ENCODE data around the gene PRTG. TPM values are rescaled to one million over a fixed set of nuclear protein-coding genes. Genes with fewer than 3 reads are reported as not detected.
A peak's percentile ranks its signal among the peaks of the same experiment; 100 is the strongest.
"Not testable (repeated sequence)": the region's sequence is repeated elsewhere in the genome, so short reads cannot be mapped to it uniquely, and the experiment has no call there.

PRTG gene
- not detected for total RNA-seq

GRCh38 chr15:55742927-55743728 lies at the start of gene PRTG:
Gene PRTG (minus strand): TSS chr15:55743152. CDS start chr15:55742931, 221 bp downstream.
- no peak within 1 kb of the TSS for H3K27ac Mint-ChIP-seq
- no peaks in the 10 kb centered on the region for H3K36me3 Mint-ChIP-seq
- ATAC-seq: peak in 1 of 2 donors; percentile 41
- no peak for DNase-seq (ENCODE audit: low spot score in 2 of 2)
- H3K9me3 Mint-ChIP-seq: no peaks in the 10 kb centered on the region

DNA sequence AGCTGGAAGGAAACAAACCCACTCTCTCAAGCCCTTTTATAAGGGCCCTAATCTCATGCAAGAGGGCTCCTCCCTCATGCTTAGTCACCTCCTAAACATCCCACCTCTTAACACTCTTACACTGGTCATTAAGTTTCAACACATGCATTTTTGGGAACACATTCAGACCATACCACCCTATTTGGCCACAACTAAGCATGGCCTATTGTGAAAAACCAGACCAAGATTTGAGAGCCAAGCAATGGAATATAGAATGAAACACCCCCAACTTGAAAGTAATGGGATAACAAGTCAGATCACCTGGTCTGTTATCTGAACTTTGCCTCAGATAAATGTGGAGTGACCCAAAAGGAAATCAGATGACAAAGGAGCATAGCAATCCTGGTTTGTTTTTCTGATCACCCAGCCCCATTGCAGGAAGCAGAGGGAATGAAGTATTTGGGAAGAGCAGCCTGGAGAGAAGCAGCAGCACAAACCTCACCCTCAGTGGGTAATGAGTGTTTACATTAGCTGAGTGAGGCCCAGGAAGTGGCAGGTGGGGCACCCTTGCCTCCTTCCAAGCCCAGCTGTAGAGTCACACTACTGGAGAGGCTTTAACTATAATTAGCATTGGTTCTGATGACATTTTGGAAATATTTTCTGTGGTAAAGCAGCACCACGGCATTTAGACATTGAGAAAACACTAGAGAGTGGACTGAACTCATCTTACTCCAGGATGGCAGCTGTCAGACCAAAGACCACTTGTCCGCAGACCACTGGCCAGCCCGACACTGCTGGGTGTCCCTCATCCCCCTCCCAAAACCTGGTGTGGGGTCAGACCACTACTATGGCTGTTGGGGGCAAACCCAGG lies 48.8 kb upstream of the PRTG start:
- ATAC-seq (no peak), DNase-seq (ENCODE audit: low spot score in 2 of 2) (no peak)
- Mint-ChIP-seq H3K27ac (no peak overlapping the region), H3K9me3 (peaks cover 6 to 18% of the 10 kb centered on the region in 2 donors), H3K36me3 (peaks cover 0 to 10% of the 10 kb centered on the region in 2 donors)

GRCh38 chr15:55789066-55789660 lies 46.2 kb upstream of the PRTG start:
- H3K9me3 Mint-ChIP-seq: peaks cover 6 to 13% of the 10 kb centered on the region in 2 donors
- peak; percentile 52 to 54 for ATAC-seq

DNA sequence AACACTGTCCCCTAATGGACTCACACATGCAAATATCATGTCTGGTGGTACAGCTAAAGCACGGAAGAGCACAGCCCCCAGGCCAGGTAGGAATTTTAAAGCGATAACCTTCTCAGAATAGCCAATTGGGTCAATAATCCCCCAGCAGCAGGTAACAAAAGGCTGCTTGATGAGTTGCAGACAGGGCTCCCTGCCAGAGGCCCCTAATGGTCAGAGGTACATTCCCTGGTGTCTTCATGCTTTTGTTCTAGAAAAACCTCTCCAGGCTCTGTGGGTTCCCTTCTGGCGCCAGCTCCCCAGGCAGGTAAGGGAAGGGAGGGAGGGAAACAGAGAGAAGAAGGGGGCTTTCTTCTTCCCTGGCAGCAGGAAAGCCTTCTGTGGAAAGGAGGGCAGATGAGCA lies 43.4 kb upstream of the PRTG start:
- Mint-ChIP-seq H3K36me3 (no peaks in the 10 kb centered on the region), H3K9me3 (peaks cover 0 to 7% of the 10 kb centered on the region in 2 donors), H3K27ac (no peak overlapping the region)
- DNase-seq (ENCODE audit: low spot score in 2 of 2) (no peak), ATAC-seq (no peak)

More at GRCh38 chr15:55789066-55789660, 46.2 kb upstream of the PRTG start:
- H3K27ac Mint-ChIP-seq: no peak overlapping the region
- peak in 1 of 2 donors; percentile 75 for DNase-seq (ENCODE audit: low spot score in 2 of 2)
- peaks cover 0 to 5% of the 10 kb centered on the region in 2 donors for H3K36me3 Mint-ChIP-seq

DNA sequence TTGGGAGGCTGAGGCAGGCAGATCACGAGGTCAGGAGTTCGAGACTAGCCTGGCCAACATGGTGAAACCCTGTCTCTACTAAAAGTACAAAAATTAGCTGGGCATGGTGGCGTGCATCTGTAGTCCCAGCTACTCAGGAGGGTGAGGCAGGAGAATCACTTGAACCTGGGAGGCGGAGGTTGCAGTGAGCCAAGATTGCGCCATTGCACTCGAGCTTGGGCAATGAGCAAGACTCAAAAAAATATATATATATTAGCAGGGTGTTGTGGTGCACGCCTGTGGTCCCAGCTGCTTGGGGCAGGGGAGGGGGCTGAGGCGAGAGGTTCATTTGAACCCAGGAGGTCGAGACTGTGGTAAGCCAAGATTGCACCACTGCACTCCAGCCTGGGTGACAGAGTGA lies 42.6 kb upstream of the PRTG start:
- DNase-seq (ENCODE audit: low spot score in 2 of 2); H3K36me3 Mint-ChIP-seq; ATAC-seq; H3K27ac Mint-ChIP-seq; H3K9me3 Mint-ChIP-seq: not testable (repeated sequence)

GRCh38 chr15:55784286-55784685 lies 41.3 kb upstream of the PRTG start:
- ATAC-seq: no peak
- H3K9me3 Mint-ChIP-seq: no peaks in the 10 kb centered on the region
- no peak for DNase-seq (ENCODE audit: low spot score in 2 of 2)
- no peaks in the 10 kb centered on the region for H3K36me3 Mint-ChIP-seq
- no peak overlapping the region for H3K27ac Mint-ChIP-seq

DNA sequence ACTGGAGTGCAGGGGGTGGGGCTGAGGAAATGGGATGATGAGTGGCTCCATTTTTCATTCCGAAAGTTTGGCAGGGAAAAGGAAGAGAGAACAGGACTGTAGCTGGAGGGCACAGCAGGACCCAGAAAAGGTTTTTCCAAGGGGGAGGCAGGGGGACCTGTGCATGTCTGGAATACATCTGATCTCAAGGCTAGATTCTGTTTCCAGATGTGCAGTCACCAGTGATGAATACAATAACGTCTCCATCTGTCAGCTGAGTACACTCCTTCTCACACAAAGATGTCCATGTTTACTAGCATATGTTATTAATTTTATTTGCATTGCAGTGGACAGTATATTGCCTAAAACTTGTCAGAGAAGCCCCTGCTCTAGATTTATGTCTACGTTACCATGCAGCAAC lies 39.9 kb upstream of the PRTG start:
- DNase-seq (ENCODE audit: low spot score in 2 of 2): no peak
- Mint-ChIP-seq H3K9me3 (no peaks in the 10 kb centered on the region), H3K36me3 (no peaks in the 10 kb centered on the region), H3K27ac (no peak overlapping the region)
- ATAC-seq: no peak

DNA sequence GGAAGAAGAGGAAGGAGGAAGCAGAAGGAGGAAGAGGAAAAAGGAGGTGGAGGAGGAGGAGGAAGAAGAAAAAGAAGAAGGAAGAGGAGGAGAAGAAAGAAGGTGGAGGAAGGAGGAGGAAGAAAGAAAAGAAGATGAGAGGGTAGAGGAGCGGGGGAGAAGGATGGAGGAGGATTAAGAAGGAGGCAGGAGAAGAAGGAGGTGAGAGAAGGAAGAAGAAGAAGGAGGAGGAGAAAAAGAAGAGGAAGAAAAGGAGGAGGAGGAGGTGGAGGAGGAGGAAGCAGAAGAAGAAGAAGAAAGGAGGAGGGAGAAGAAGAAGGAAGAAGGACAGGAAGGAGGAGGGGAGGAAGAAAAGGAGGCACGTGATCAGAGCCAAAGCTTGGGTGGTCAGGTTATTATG lies 37.3 kb upstream of the PRTG start:
- H3K9me3 Mint-ChIP-seq: no peaks in the 10 kb centered on the region
- H3K36me3 Mint-ChIP-seq: no peaks in the 10 kb centered on the region
- DNase-seq (ENCODE audit: low spot score in 2 of 2): no peak
- no peak overlapping the region for H3K27ac Mint-ChIP-seq
- ATAC-seq: no peak

DNA sequence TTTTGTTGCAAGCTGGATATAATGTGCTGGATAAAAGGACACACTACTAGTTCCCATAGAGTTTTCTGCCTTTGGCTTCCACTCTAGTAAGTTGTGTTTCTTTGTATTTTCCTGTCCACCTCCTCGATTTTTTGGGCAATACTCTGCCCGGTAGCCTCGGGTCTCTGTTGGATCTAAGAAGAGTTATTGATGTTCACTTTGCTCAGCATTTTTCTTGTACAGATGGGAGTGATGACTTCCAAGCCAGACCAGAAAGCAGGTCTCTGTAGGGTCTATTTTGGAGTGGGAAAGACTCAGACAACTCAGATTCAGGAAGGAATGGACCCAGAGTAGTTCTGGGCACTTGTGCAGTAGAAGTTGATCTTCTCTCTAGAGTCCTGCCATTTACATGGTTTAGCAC lies 36.0 kb upstream of the PRTG start:
- DNase-seq (ENCODE audit: low spot score in 2 of 2): no peak
- no peak overlapping the region for H3K27ac Mint-ChIP-seq
- no peaks in the 10 kb centered on the region for H3K9me3 Mint-ChIP-seq
- H3K36me3 Mint-ChIP-seq: no peaks in the 10 kb centered on the region
- no peak for ATAC-seq

- Mint-ChIP-seq H3K9me3 (no peaks in the 10 kb centered on the region), H3K36me3 (peaks cover 0 to 7% of the 10 kb centered on the region in 2 donors), H3K27ac (no peak overlapping the region)
- DNase-seq (ENCODE audit: low spot score in 2 of 2) (no peak), ATAC-seq (no peak)
Measured at GRCh38 chr15:55775316-55775715, 32.4 kb upstream of the PRTG start.

DNA sequence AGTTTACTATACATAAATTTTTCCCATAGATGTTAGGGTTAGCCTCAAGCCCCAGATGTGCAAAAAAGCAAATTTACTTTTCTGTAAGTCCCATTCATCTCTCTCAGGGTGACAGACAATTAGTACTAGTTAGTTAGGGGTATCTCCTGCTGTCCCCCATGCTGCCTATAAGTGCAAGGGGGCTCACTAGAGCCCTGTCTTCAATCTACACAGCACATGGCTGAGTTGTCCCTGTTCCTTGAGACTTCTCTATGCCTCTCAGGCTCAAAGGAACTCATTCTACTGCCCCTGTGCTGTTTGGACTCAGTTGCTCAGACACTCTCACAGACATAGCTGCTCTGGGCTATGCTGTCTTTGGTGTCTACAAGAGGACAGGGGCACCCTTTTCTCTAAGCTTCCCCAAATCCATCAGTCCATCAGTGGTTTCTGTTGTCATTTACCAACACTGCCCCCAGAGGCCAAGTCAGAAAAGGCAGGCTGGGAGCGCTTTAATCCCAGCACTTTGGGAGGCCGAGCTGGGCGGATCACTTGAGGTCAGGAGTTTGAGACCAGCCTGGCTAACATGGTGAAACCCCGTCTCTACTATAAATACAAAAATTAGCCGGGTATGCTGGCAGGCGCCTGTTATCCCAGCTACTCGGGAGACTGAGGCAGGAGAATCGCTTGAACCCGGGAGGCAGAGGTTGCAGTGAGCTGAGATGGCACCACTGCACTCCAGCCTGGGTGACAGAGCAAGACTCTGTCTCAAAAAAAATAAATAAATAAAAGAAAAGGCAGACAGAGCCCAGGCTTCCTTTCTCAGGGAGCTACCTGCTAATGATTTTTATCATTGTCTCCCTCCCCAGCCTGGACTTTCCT lies 31.4 kb upstream of the PRTG start:
- peak in 1 of 2 donors; percentile 64 for ATAC-seq
- H3K27ac Mint-ChIP-seq: no peak overlapping the region
- no peaks in the 10 kb centered on the region for H3K9me3 Mint-ChIP-seq

GRCh38 chr15:55770806-55771205 lies 27.9 kb upstream of the PRTG start:
- no peaks in the 10 kb centered on the region for H3K9me3 Mint-ChIP-seq
- peaks cover 0 to 7% of the 10 kb centered on the region in 2 donors for H3K36me3 Mint-ChIP-seq
- H3K27ac Mint-ChIP-seq: peak overlapping the region in 1 of 2 donors; percentile 62
- DNase-seq (ENCODE audit: low spot score in 2 of 2) (no peak), ATAC-seq (no peak)

More for the DNA sequence above, 31.4 kb upstream of the PRTG start:
- peak in 1 of 2 donors; percentile 58 for DNase-seq (ENCODE audit: low spot score in 2 of 2)
- peaks cover 0 to 7% of the 10 kb centered on the region in 2 donors for H3K36me3 Mint-ChIP-seq

DNA sequence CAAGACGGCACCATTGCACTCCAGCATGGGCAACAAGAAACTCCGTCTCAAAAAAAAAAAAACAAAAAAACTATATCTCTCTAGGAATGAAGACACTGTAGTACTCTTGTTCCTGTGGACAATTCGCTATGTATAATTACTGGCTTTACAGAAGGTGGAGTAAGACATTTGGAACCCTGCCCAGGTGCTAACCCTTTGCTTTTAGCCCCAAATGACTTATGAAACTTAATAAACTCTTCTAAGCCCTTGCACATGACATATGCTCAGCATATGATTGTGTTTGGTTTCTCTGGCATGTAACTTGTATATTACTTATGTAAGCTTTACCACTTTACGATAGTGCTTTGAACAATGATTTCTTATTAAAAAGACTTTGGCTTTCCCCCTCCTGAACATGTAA lies 27.3 kb upstream of the PRTG start:
- DNase-seq (ENCODE audit: low spot score in 2 of 2) (no peak), ATAC-seq (no peak)
- Mint-ChIP-seq H3K9me3 (no peaks in the 10 kb centered on the region), H3K36me3 (peaks cover 0 to 7% of the 10 kb centered on the region in 2 donors), H3K27ac (peak overlapping the region in 1 of 2 donors; percentile 62)

- peaks cover 0 to 7% of the 10 kb centered on the region in 2 donors for H3K36me3 Mint-ChIP-seq
- no peak for ATAC-seq
- no peaks in the 10 kb centered on the region for H3K9me3 Mint-ChIP-seq
- DNase-seq (ENCODE audit: low spot score in 2 of 2): no peak
- no peak overlapping the region for H3K27ac Mint-ChIP-seq
Measured at GRCh38 chr15:55768670-55769185, 25.8 kb upstream of the PRTG start.

DNA sequence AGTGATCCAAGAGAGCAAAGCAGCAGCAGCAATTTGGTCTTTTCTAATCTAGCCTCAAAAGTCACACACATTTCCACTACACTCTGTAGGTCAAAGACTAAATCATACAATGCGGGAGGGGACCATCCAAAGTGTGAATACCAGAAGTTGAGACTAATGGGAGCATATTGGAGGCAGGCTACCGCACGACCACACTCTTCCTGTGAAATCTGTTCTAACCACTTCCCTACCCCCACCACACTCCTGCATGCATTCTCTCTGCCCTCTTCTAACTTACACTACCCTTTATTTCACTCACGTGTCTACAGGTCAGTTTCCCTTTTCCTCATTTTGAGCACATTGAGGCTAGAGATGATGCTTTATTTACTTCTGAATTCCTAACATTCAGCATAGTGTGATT lies 23.7 kb upstream of the PRTG start:
- no peak for DNase-seq (ENCODE audit: low spot score in 2 of 2)
- H3K27ac Mint-ChIP-seq: peak overlapping the region in 1 of 2 donors; percentile 57
- no peak for ATAC-seq
- H3K36me3 Mint-ChIP-seq: peaks cover 0 to 7% of the 10 kb centered on the region in 2 donors
- no peaks in the 10 kb centered on the region for H3K9me3 Mint-ChIP-seq

DNA sequence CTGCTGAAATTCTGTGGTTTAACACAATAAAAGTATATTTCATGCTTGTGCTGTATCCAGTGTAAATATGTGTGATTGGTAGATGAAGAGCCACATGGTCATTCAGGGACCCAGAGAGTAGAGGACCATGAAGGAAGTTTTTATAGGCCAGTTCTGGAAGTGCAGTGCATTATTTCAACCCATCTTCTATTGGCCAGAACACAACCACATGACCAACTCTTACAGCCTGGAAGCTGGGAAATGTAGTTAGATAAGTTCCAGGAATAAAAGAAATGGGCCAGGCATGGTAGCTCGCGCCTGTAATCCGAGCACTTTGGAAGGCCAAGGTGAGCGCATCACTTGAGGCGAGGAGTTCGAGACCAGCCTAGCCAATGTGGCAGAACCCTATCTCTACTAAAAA lies 21.4 kb upstream of the PRTG start:
- DNase-seq (ENCODE audit: low spot score in 2 of 2) (no peak), ATAC-seq (no peak)
- Mint-ChIP-seq H3K36me3 (no peaks in the 10 kb centered on the region), H3K9me3 (no peaks in the 10 kb centered on the region), H3K27ac (no peak overlapping the region)
